Measurements from ENCODE around the gene CLDND2.

DNA sequence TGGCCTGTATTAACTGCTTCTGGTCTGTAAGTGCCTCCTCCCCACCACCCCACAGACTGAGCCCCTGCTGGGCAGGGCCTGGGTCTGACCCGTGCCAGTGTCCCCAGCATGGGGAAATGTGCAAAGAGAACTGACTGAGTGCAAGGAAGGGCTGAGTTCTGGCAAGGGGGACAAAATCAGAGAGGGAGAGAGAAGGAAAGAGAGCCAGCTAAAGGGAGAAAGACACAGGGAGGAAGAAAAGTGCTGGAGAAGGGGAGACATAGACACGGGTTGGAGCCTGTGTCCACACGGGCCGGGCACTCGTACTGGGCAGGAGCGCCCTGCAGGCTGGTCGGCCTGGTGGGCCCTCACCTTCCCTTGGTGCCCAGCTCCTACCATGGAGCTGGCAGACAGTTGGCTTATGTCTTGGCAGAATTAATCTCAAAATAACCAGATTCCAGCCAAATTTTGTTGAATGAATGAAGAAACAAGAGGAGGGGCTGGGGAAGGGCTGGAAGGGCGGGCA, 2.4 kb upstream of the CLDND2 start:
- TF ChIP-seq, protein P1, sequence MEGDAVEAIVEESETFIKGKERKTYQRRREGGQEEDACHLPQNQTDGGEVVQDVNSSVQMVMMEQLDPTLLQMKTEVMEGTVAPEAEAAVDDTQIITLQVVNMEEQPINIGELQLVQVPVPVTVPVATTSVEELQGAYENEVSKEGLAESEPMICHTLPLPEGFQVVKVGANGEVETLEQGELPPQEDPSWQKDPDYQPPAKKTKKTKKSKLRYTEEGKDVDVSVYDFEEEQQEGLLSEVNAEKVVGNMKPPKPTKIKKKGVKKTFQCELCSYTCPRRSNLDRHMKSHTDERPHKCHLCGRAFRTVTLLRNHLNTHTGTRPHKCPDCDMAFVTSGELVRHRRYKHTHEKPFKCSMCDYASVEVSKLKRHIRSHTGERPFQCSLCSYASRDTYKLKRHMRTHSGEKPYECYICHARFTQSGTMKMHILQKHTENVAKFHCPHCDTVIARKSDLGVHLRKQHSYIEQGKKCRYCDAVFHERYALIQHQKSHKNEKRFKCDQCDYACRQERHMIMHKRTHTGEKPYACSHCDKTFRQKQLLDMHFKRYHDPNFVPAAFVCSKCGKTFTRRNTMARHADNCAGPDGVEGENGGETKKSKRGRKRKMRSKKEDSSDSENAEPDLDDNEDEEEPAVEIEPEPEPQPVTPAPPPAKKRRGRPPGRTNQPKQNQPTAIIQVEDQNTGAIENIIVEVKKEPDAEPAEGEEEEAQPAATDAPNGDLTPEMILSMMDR (IDR thresholded peaks at IDR 0.05; ENCODE audit: low read depth, low read length, poor library complexity, severe bottlenecking): no peak
- no peak for TF ChIP-seq EZH2phosphoT487 (IDR thresholded peaks at IDR 0.05; ENCODE audit: borderline replicate concordance, low read length)
